ENCODE data around the gene RFFL.

GRCh38 chr17:35095741-35096140 is 32.2 kb upstream of the RFFL start:
- TF ChIP-seq IRF1 (CRISPR knock-in tag; IDR thresholded peaks at IDR 0.05; ENCODE audit: borderline replicate concordance) (no peak), POLR2A (conservative IDR thresholded peaks at IDR 0.05) (no peak), CBX5 (IDR thresholded peaks at IDR 0.05; ENCODE audit: borderline replicate concordance, low read depth) (no peak), CTCF (IDR thresholded peaks at IDR 0.05 in 2 of 3, conservative IDR thresholded peaks at IDR 0.05 in 1 of 3; ENCODE audit: insufficient read depth in 2 of 3, low read depth in 1 of 3, low read length in 3 of 3) (no peak), CHD2 (IDR thresholded peaks at IDR 0.05; ENCODE audit: low read depth, low read length) (no peak), MCM3 (IDR thresholded peaks at IDR 0.05) (no peak), TAF1 (IDR thresholded peaks at IDR 0.05; ENCODE audit: control insufficient read depth, extremely low read depth, insufficient read depth, low read length, severe bottlenecking) (no peak), CBX2 (IDR thresholded peaks at IDR 0.05; ENCODE audit: insufficient read depth, low read length, poor library complexity, severe bottlenecking) (no peak), EP300 (IDR thresholded peaks at IDR 0.05; ENCODE audit: low read length) (no peak), YY1 (IDR thresholded peaks at IDR 0.05; ENCODE audit: borderline replicate concordance in 1 of 3, control insufficient read depth in 1 of 3, extremely low read depth in 1 of 3, insufficient read depth in 3 of 3, insufficient read length in 1 of 3, insufficient replicate concordance in 2 of 3, low read depth in 1 of 3, low read length in 2 of 3) (no peak)

Measured in K562 (cell line).